IMR-90 (cell line): ENCODE results near the gene SPAG16. TPM values are rescaled to one million over a fixed set of nuclear protein-coding genes. Genes with fewer than 3 reads are reported as not detected.
A peak's percentile ranks its signal among the peaks of the same experiment; 100 is the strongest.

Experiments
- ATAC-seq: fragments of 200-7000 bp; cut with Tn5 transposase; 2 replicates; pipeline ENCODE4 v1.9.1; 2020; ENCODE audit warnings: low read depth, mild to moderate bottlenecking, moderate library complexity
- BruUV-seq: library from RNA; stranded (reverse); fragments of 400-500 nt; replicated peaks from 2 replicates; lab custom pipeline; 2021; lab: Mats Ljungman, UMichigan
- CTCF ChIA-PET: fragments of 300-600 bp; formaldehyde crosslinking; extraction: SDS; loops from one replicate; lab custom pipeline; 2021; ENCODE audit warnings: antibody characterized with exemption; lab: Yijun Ruan, JAX
- POLR2A ChIA-PET: fragments of 300-600 bp; sonication (Branson Sonifier 250); formaldehyde crosslinking; loops from one replicate; lab custom pipeline; 2022; ENCODE audit warnings: antibody characterized with exemption; ENCODE audit not compliant: unreplicated experiment; lab: Charles Lee
- DNase-seq: peaks from one replicate; pipeline ENCODE4 v3.0.0; 2013
- H2AFZ ChIP-seq: replicated peaks from 2 replicates; pipeline ENCODE3; 2013; ENCODE audit warnings: low read length, mild to moderate bottlenecking; ENCODE audit not compliant: poor library complexity
- H2AK5ac ChIP-seq: 2 replicates; pipeline ENCODE4 v1.6.1; 2013; ENCODE audit warnings: low read depth, low read length, inconsistent platforms
- H2AK9ac ChIP-seq: replicated peaks from 2 replicates; pipeline ENCODE3; 2013; ENCODE audit warnings: mild to moderate bottlenecking, low read depth, low read length, moderate library complexity; ENCODE audit not compliant: poor library complexity
- H2BK120ac ChIP-seq: 2 replicates; pipeline ENCODE4 v1.6.1; 2013; ENCODE audit warnings: low read depth, low read length, inconsistent platforms
- H2BK15ac ChIP-seq: 3 replicates; pipeline ENCODE4 v1.6.1; 2013; ENCODE audit warnings: low read depth, low read length, inconsistent platforms
- H2BK20ac ChIP-seq: 2 replicates; pipeline ENCODE4 v1.6.1; 2013; ENCODE audit warnings: low read depth, mild to moderate bottlenecking, inconsistent platforms, low read length, moderate library complexity
- H2BK5ac ChIP-seq: 2 replicates; pipeline ENCODE4 v1.6.1; 2013; ENCODE audit warnings: mild to moderate bottlenecking, low read depth, low read length, inconsistent platforms; ENCODE audit not compliant: poor library complexity, severe bottlenecking
- H3K14ac ChIP-seq: replicated peaks from 2 replicates; pipeline ENCODE4 v1.6.1; 2013; ENCODE audit warnings: low read depth, low read length, inconsistent platforms
- H3K18ac ChIP-seq: 2 replicates; pipeline ENCODE4 v1.6.1; 2013; ENCODE audit warnings: low read depth, low read length, control low read depth
- H3K23ac ChIP-seq: 2 replicates; pipeline ENCODE4 v1.6.1; 2013; ENCODE audit warnings: low read depth, low read length, inconsistent platforms
- H3K27ac ChIP-seq: 2 replicates; pipeline ENCODE4 v1.5.1; 2013; ENCODE audit warnings: mild to moderate bottlenecking, control low read depth, low read length; ENCODE audit not compliant: insufficient read depth
- H3K27me3 ChIP-seq: 2 replicates; pipeline ENCODE4 v1.6.1; 2013; ENCODE audit warnings: low read length; ENCODE audit not compliant: control insufficient read depth, insufficient read depth
- H3K36me3 ChIP-seq: 2 replicates; pipeline ENCODE4 v1.6.1; 2013; ENCODE audit warnings: low read length, mixed read lengths; ENCODE audit not compliant: control insufficient read depth, insufficient read depth
- H3K4ac ChIP-seq: 2 replicates; pipeline ENCODE4 v1.6.1; 2013; ENCODE audit warnings: low read depth, low read length, inconsistent platforms
- H3K4me1 ChIP-seq: 2 replicates; pipeline ENCODE4 v1.6.1; 2013; ENCODE audit warnings: low read length, mixed read lengths; ENCODE audit not compliant: control insufficient read depth, insufficient read depth
- H3K4me2 ChIP-seq: 2 replicates; pipeline ENCODE4 v1.6.1; 2013; ENCODE audit warnings: low read depth, mild to moderate bottlenecking, control low read depth, low read length, moderate library complexity
- H3K4me3 ChIP-seq: 2 replicates; pipeline ENCODE4 v1.5.1; 2013; ENCODE audit warnings: low read depth, mild to moderate bottlenecking, control low read depth, low read length, moderate library complexity; ENCODE audit not compliant: insufficient read depth
- H3K56ac ChIP-seq: 2 replicates; pipeline ENCODE4 v1.6.1; 2013; ENCODE audit warnings: low read length, inconsistent platforms; ENCODE audit not compliant: insufficient read depth; ENCODE audit errors: extremely low read depth
- H3K79me1 ChIP-seq, 2 experiments: 2 replicates each; pipeline ENCODE4 v1.6.1; 2013; ENCODE audit warnings: low read length in 2 of 2, inconsistent platforms in 1 of 2, low read depth in 1 of 2
- H3K9ac ChIP-seq: 2 replicates; pipeline ENCODE4 v1.6.1; 2013; ENCODE audit warnings: low read depth, low read length, control low read depth
- H3K9me1 ChIP-seq: 2 replicates; pipeline ENCODE4 v1.6.1; 2013; ENCODE audit warnings: low read length, inconsistent platforms; ENCODE audit not compliant: insufficient read depth
- H3K9me3 ChIP-seq: 2 replicates; pipeline ENCODE4 v1.6.1; 2013; ENCODE audit warnings: low read length; ENCODE audit not compliant: control insufficient read depth, insufficient read depth
- H4K20me1 ChIP-seq: 2 replicates; pipeline ENCODE4 v1.6.1; 2013; ENCODE audit warnings: low read length, inconsistent platforms; ENCODE audit not compliant: insufficient read depth
- H4K5ac ChIP-seq: 2 replicates; pipeline ENCODE4 v1.6.1; 2013; ENCODE audit warnings: mild to moderate bottlenecking, low read depth, low read length, control low read depth
- H4K8ac ChIP-seq, 2 experiments: 2 replicates each; pipeline ENCODE4 v1.6.1; 2013; ENCODE audit warnings: low read depth in 2 of 2, low read length in 2 of 2, control low read depth in 1 of 2, inconsistent platforms in 1 of 2
- H4K91ac ChIP-seq: 2 replicates; pipeline ENCODE4 v1.6.1; 2013; ENCODE audit warnings: low read depth, low read length, inconsistent platforms; ENCODE audit not compliant: insufficient read depth
- FOS ChIP-seq: fragments of 150-350 bp; IDR thresholded peaks from 2 replicates; pipeline ENCODE4 v1.6.1; 2016; ENCODE audit warnings: low read depth, low read length
- POLR2A ChIP-seq: IDR thresholded peaks from 2 replicates; pipeline ENCODE4 v1.6.1; 2012; ENCODE audit warnings: mild to moderate bottlenecking, low read depth, low read length
- WGBS, 2 experiments: methylation state at CpG; one replicate each; pipeline versions ENCODE4 v1.1.5 to v1.1.7; 2013; ENCODE audit warnings: missing lambda C conversion rate in 2 of 2; ENCODE audit not compliant: insufficient read length in 1 of 2; ENCODE audit errors: extremely low coverage in 2 of 2; 5-methylcytosine and 5-hydroxymethylcytosine counted together
- dilution Hi-C: fragments of 300-500 bp; cut with HindIII; formaldehyde crosslinking; loops from one replicate; pipeline ENCODE4 v1.14.3; 2018; ENCODE audit warnings: low sequenced_read_pairs; ENCODE audit not compliant: unreplicated experiment
- in situ Hi-C: fragments of 300-500 bp; cut with MboI; formaldehyde crosslinking; loops from 3 replicates; pipeline ENCODE4 v1.14.3; 2019; ENCODE audit warnings: low sequenced_read_pairs, inconsistent platforms, mixed read lengths
- intact Hi-C: fragments of 100-400 bp; cut with micrococcal nuclease; formaldehyde crosslinking; loops from 2 replicates; pipeline ENCODE4 v1.10.0; 2022
- polyA plus RNA-seq, 3 experiments: library from polyadenylated mRNA; depleted of rRNA; stranded (reverse); fragments of >200 nt; gene quantifications; 2 replicates each; pipeline ENCODE4 v1.2.3, GENCODE V29; 2012; ENCODE audit warnings: low replicate concordance in 1 of 3
- total RNA-seq: library from RNA; depleted of rRNA; stranded (reverse); fragments of >200 nt; gene quantifications from 2 replicates; pipeline ENCODE4 v1.2.3, GENCODE V29; 2012

Gene SPAG16
- total and polyA plus RNA-seq, 2 of the 4 experiments (the other 2 are of a cell fraction), result 7.3 to 13.5 TPM

DNA sequence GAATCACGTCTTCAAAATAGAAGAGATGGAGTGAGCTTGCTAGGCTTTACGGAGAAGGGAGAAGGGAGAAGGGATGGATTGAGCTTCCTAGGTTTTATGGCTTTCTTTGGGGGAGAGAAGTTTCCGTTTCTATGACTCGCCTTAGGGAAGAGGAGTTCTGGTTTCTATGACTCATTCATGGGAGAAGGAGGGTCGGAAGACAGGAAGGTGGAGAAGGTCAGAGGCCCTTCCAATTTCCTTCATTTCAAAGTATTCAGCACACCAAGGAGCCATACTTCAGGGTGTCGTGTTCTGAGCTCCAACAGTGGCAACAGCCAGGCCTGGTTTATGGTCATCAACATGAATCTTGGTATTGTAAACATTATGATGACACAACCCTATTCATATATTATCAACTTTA, 841.9 kb downstream of the SPAG16 start:
- H3K23ac ChIP-seq, result no peak overlapping the region
- H2AK9ac ChIP-seq, result peak overlapping the region; percentile 67
- peak overlapping the region; percentile 18 for H2AFZ ChIP-seq
- H3K9me3 ChIP-seq, result no peaks in the 10 kb centered on the region
- H4K5ac ChIP-seq, result no peak overlapping the region
- no TSS peak for BruUV-seq
- no peak overlapping the region for H3K18ac ChIP-seq
- no peak overlapping the region for H2BK15ac ChIP-seq
- no peak overlapping the region for H3K56ac ChIP-seq
- no peak overlapping the region for H3K27ac ChIP-seq
- no peak overlapping the region for H3K4me3 ChIP-seq
- H3K4ac ChIP-seq, result no peak overlapping the region; the same call in 1 of the 2 replicates
- no peaks in the 10 kb centered on the region for H3K36me3 ChIP-seq
- no peaks in the 10 kb centered on the region for H4K20me1 ChIP-seq
- in situ Hi-C loops, result no loop called here
- ATAC-seq (peak; percentile 48), DNase-seq (peak; percentile 56)
- POLR2A ChIA-PET, result no interaction called here
- H2BK20ac ChIP-seq, result 0 out of 2 replicates have a peak overlapping the region, but pooled peaks have one; percentile 45
- H3K9ac ChIP-seq, result no peak overlapping the region
- no peak overlapping the region for H3K14ac ChIP-seq
- TF ChIP-seq POLR2A (no peak), FOS (peak; percentile 54)
- intact Hi-C loops, result no loop called here
- no peak overlapping the region for H4K91ac ChIP-seq
- H3K9me1 ChIP-seq, result no peaks in the 10 kb centered on the region
- H4K8ac ChIP-seq, result no peak overlapping the region
- H3K79me1 ChIP-seq, result no peaks in the 10 kb centered on the region
- CTCF ChIA-PET, result no interaction called here
- peaks cover 1% of the 10 kb centered on the region; the same call in 1 of the 2 replicates for H3K4me1 ChIP-seq
- peak overlapping the region; percentile 39 for H2BK5ac ChIP-seq
- no peaks in the 10 kb centered on the region for H3K27me3 ChIP-seq
- no peak overlapping the region for H2AK5ac ChIP-seq
- no peak overlapping the region for H2BK120ac ChIP-seq
- WGBS, 2 experiments, result no CpG with 5 or more reads among the region's 6 CpGs
- H3K4me2 ChIP-seq, result no peak overlapping the region
- dilution Hi-C loops, result no loop called here
